Measurements from ENCODE around the gene CRY1. TPM values are rescaled to one million over a fixed set of nuclear protein-coding genes. Genes with fewer than 3 reads are reported as not detected.

The CRY1 gene
- total and polyA plus RNA-seq, 9 of the 15 experiments (the other 6 are each of a cell fraction or from before 2014, with no cell fraction given), result 8.7 to 33.3 (median 25.2) TPM

DNA sequence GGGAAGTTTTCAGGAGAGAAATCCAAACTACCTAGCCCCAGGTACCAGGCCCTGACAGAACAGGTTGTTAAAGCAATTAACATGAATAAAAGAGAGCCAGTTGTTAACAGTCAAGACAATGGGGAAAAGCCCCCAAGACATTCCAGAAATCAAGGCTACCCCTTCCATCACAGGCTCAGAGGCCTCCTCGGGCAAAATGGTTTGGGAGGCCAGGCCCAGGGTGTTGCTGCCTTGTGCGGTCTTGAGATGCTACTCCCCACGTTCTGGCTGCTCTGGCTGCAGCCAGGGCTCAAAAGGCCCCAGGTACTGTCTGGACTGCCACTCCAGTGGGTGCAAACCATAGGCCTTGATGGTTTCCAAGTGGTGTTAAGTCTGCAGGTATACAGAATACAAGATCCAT is 7.0 kb downstream of the CRY1 start (continued):
- TF ChIP-seq, protein P1, sequence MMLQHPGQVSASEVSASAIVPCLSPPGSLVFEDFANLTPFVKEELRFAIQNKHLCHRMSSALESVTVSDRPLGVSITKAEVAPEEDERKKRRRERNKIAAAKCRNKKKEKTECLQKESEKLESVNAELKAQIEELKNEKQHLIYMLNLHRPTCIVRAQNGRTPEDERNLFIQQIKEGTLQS (IDR thresholded peaks at IDR 0.05), result no peak
- TF ChIP-seq, protein P1 (CRISPR knock-in tag; conservative IDR thresholded peaks at IDR 0.05), result no peak
- TF ChIP-seq TEAD2 (tag; IDR thresholded peaks at IDR 0.05), result no peak

DNA sequence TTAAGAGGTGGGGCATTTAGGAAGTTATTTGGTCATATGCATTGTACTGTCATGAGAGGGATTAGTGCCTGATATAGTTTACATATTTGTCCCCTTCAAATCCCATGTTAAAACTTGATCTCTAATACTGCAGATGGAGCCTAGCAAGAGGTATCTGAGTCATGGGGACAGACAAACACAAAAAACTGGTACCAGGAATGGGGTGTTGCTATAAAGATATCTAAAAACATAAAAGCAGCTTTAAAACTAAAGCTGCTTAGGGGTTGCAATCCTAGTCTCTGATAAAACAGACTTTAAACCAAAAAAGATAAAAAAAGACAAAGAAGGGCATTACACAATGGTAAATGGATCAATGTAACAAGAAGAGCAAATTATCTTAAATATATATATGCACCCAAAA is 11.6 kb downstream of the CRY1 start:
- Histone ChIP-seq H3K27ac (ENCODE audit: extremely low read depth, low read depth, low read length) (no peak overlapping the region), H3K36me3 (ENCODE audit: control insufficient read depth, insufficient read depth, low read length) (no peaks in the 10 kb centered on the region), H3K27me3 (ENCODE audit: control insufficient read depth in 2 of 2, insufficient read depth in 2 of 2, low read length in 2 of 2) (no peaks in the 10 kb centered on the region), H3K4me2 (ENCODE audit: insufficient read depth, low read length) (no peak overlapping the region), H3K9me1 (ENCODE audit: control insufficient read depth, insufficient read depth, low read length) (peaks cover 4% of the 10 kb centered on the region), H4K20me1 (replicated peaks; ENCODE audit: control insufficient read depth, insufficient read depth, low read length) (no peaks in the 10 kb centered on the region), H3K79me2 (ENCODE audit: control insufficient read depth, insufficient read depth, low read length) (peaks cover 41% of the 10 kb centered on the region), H3K4me3 (no peak overlapping the region), H3K4me1 (replicated peaks in 1 of 2; ENCODE audit: control insufficient read depth in 2 of 2, insufficient read depth in 2 of 2, low read length in 2 of 2) (peaks cover 4 to 15% of the 10 kb centered on the region in 2 experiments; a peak in 3 of 5 replicates), H3K9me3 (replicated peaks; ENCODE audit: control insufficient read depth, insufficient read depth, low read depth, low read length) (no peaks in the 10 kb centered on the region), H2AFZ (ENCODE audit: low read depth, low read length) (no peak overlapping the region), H3K9ac (ENCODE audit: insufficient read depth in 1 of 2, low read depth in 2 of 2, low read length in 2 of 2) (no peak overlapping the region)
- in situ Hi-C loops (cut with MboI) (no loop called here), intact Hi-C loops (cut with micrococcal nuclease) (no loop called here)
- ChIA-PET POLR2A (no interaction called here), CTCF (ENCODE audit: low intra/inter-chr PET ratio) (interaction anchor here (0.6 kb wide), 1 partner anchor 40 kb away, joined by 3 read pairs; no protein-coding TSS in a partner anchor)
- FAIRE-seq (no peak), ATAC-seq (no peak), DNase-seq (ENCODE audit: extremely low read depth in 1 of 4, low spot score in 3 of 4) (no peak)
- TF ChIP-seq JUNB (CRISPR knock-in tag; conservative IDR thresholded peaks at IDR 0.05) (no peak), ZNF707 (CRISPR knock-in tag; conservative IDR thresholded peaks at IDR 0.05) (peak; percentile 88)
- TF ChIP-seq, protein P2, sequence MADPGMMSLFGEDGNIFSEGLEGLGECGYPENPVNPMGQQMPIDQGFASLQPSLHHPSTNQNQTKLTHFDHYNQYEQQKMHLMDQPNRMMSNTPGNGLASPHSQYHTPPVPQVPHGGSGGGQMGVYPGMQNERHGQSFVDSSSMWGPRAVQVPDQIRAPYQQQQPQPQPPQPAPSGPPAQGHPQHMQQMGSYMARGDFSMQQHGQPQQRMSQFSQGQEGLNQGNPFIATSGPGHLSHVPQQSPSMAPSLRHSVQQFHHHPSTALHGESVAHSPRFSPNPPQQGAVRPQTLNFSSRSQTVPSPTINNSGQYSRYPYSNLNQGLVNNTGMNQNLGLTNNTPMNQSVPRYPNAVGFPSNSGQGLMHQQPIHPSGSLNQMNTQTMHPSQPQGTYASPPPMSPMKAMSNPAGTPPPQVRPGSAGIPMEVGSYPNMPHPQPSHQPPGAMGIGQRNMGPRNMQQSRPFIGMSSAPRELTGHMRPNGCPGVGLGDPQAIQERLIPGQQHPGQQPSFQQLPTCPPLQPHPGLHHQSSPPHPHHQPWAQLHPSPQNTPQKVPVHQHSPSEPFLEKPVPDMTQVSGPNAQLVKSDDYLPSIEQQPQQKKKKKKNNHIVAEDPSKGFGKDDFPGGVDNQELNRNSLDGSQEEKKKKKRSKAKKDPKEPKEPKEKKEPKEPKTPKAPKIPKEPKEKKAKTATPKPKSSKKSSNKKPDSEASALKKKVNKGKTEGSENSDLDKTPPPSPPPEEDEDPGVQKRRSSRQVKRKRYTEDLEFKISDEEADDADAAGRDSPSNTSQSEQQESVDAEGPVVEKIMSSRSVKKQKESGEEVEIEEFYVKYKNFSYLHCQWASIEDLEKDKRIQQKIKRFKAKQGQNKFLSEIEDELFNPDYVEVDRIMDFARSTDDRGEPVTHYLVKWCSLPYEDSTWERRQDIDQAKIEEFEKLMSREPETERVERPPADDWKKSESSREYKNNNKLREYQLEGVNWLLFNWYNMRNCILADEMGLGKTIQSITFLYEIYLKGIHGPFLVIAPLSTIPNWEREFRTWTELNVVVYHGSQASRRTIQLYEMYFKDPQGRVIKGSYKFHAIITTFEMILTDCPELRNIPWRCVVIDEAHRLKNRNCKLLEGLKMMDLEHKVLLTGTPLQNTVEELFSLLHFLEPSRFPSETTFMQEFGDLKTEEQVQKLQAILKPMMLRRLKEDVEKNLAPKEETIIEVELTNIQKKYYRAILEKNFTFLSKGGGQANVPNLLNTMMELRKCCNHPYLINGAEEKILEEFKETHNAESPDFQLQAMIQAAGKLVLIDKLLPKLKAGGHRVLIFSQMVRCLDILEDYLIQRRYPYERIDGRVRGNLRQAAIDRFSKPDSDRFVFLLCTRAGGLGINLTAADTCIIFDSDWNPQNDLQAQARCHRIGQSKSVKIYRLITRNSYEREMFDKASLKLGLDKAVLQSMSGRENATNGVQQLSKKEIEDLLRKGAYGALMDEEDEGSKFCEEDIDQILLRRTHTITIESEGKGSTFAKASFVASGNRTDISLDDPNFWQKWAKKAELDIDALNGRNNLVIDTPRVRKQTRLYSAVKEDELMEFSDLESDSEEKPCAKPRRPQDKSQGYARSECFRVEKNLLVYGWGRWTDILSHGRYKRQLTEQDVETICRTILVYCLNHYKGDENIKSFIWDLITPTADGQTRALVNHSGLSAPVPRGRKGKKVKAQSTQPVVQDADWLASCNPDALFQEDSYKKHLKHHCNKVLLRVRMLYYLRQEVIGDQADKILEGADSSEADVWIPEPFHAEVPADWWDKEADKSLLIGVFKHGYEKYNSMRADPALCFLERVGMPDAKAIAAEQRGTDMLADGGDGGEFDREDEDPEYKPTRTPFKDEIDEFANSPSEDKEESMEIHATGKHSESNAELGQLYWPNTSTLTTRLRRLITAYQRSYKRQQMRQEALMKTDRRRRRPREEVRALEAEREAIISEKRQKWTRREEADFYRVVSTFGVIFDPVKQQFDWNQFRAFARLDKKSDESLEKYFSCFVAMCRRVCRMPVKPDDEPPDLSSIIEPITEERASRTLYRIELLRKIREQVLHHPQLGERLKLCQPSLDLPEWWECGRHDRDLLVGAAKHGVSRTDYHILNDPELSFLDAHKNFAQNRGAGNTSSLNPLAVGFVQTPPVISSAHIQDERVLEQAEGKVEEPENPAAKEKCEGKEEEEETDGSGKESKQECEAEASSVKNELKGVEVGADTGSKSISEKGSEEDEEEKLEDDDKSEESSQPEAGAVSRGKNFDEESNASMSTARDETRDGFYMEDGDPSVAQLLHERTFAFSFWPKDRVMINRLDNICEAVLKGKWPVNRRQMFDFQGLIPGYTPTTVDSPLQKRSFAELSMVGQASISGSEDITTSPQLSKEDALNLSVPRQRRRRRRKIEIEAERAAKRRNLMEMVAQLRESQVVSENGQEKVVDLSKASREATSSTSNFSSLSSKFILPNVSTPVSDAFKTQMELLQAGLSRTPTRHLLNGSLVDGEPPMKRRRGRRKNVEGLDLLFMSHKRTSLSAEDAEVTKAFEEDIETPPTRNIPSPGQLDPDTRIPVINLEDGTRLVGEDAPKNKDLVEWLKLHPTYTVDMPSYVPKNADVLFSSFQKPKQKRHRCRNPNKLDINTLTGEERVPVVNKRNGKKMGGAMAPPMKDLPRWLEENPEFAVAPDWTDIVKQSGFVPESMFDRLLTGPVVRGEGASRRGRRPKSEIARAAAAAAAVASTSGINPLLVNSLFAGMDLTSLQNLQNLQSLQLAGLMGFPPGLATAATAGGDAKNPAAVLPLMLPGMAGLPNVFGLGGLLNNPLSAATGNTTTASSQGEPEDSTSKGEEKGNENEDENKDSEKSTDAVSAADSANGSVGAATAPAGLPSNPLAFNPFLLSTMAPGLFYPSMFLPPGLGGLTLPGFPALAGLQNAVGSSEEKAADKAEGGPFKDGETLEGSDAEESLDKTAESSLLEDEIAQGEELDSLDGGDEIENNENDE (IDR thresholded peaks at IDR 0.05; ENCODE audit: low read depth, low read length), result no peak
- BruUV-seq (replicated peaks), result no TSS peak

Data from K562 (cell line).